KBM-7 (cell line): Measurements from ENCODE around the gene UBE2G1.
"Not testable (repeated sequence)": the region's sequence is repeated elsewhere in the genome, so short reads cannot be mapped to it uniquely, and the experiment has no call there.

ENCODE experiments used
- DNase-seq: peaks from one replicate; pipeline ENCODE4 v3.0.0-alpha.2; 2015
- in situ Hi-C: fragments of 300-500 bp; cut with MboI; formaldehyde crosslinking; loops from 2 replicates; pipeline ENCODE4 v1.14.3; 2020; ENCODE audit warnings: low sequenced_read_pairs, low pct_unique_long_range_greater_than_20kb, mixed read lengths

UBE2G1 gene

GRCh38 chr17:4377247-4377646, 10.8 kb upstream of the UBE2G1 start:
- DNase-seq, in situ Hi-C loops: not testable (repeated sequence)

GRCh38 chr17:4375796-4376440, 9.4 kb upstream of the UBE2G1 start:
- in situ Hi-C loops, DNase-seq: not testable (repeated sequence)

GRCh38 chr17:4375039-4375748, 8.7 kb upstream of the UBE2G1 start:
- in situ Hi-C loops: no loop called here
- peak; percentile 50 for DNase-seq

GRCh38 chr17:4369557-4370230, 3.2 kb upstream of the UBE2G1 start:
- in situ Hi-C loops: no loop called here
- no peak for DNase-seq

GRCh38 chr17:4368341-4368740, 1.9 kb upstream of the UBE2G1 start:
- in situ Hi-C loops: no loop called here
- DNase-seq: no peak

- in situ Hi-C loops, DNase-seq: not testable (repeated sequence)
Observed at GRCh38 chr17:4367177-4367576, 702 bp upstream of the UBE2G1 start.

GRCh38 chr17:4365628-4366326, 698 bp downstream of the UBE2G1 start:
- in situ Hi-C loops: no loop called here
- DNase-seq: peak; percentile 46

- DNase-seq: peak; percentile 97
- in situ Hi-C loops: no loop called here
Observed at GRCh38 chr17:4365103-4365627, 1.3 kb downstream of the UBE2G1 start.

GRCh38 chr17:4364622-4365041, 1.8 kb downstream of the UBE2G1 start:
- DNase-seq: no peak
- in situ Hi-C loops: no loop called here

- DNase-seq: no peak
- in situ Hi-C loops: no loop called here
Observed at GRCh38 chr17:4362141-4362540, 4.3 kb downstream of the UBE2G1 start.

GRCh38 chr17:4358154-4358553, 8.3 kb downstream of the UBE2G1 start:
- in situ Hi-C loops: no loop called here
- DNase-seq: no peak

GRCh38 chr17:4357671-4358070, 8.8 kb downstream of the UBE2G1 start:
- DNase-seq: no peak
- in situ Hi-C loops: no loop called here

GRCh38 chr17:4357030-4357628, 9.3 kb downstream of the UBE2G1 start:
- in situ Hi-C loops: no loop called here
- DNase-seq: no peak

GRCh38 chr17:4354862-4355514, 11.5 kb downstream of the UBE2G1 start:
- in situ Hi-C loops: no loop called here
- DNase-seq: no peak

GRCh38 chr17:4354206-4354605, 12.3 kb downstream of the UBE2G1 start:
- DNase-seq: no peak
- in situ Hi-C loops: no loop called here

- in situ Hi-C loops, DNase-seq: not testable (repeated sequence)
Observed at GRCh38 chr17:4350214-4350613, 16.3 kb downstream of the UBE2G1 start.

GRCh38 chr17:4345581-4346252, 20.8 kb downstream of the UBE2G1 start:
- in situ Hi-C loops: no loop called here
- no peak for DNase-seq

- no peak for DNase-seq
- in situ Hi-C loops: no loop called here
Observed at GRCh38 chr17:4344926-4345325, 21.5 kb downstream of the UBE2G1 start.
